Measurements from ENCODE around the gene HOXB7. TPM values are rescaled to one million over a fixed set of nuclear protein-coding genes. Genes with fewer than 3 reads are reported as not detected.
A peak's percentile ranks its signal among the peaks of the same experiment; 100 is the strongest.

Gene HOXB7
- total RNA-seq, 1 donor from 2014 or later = 1.0 TPM

- no peaks in the 10 kb centered on the region for H3K36me3 ChIP-seq (ENCODE audit: control insufficient read depth in 3 of 3, insufficient read depth in 3 of 3, low read length in 3 of 3)
- H3K4me1 ChIP-seq (ENCODE audit: control insufficient read depth in 3 of 3, insufficient read depth in 3 of 3, low read length in 3 of 3) = peaks cover 8 to 33% (median 12%) of the 10 kb centered on the region in 3 donors
- H3K9ac ChIP-seq (ENCODE audit: low read depth in 1 of 3, low read length in 3 of 3) = no peak overlapping the region
- H3K27me3 ChIP-seq (ENCODE audit: control insufficient read depth in 3 of 3, insufficient read depth in 3 of 3, low read length in 3 of 3) = peaks cover 26 to 96% (median 91%) of the 10 kb centered on the region in 3 donors
- H3K9me3 ChIP-seq (ENCODE audit: control insufficient read depth in 3 of 3, low read length in 3 of 3) = no peaks in the 10 kb centered on the region
- H3K27ac ChIP-seq (ENCODE audit: low read depth, low read length) = no peak overlapping the region
- no peak overlapping the region for H3K4me3 ChIP-seq (ENCODE audit: low read length in 3 of 3)
These were observed 41.6 kb downstream of the HOXB7 start for GRCh38 chr17:48569240-48569582.

DNA sequence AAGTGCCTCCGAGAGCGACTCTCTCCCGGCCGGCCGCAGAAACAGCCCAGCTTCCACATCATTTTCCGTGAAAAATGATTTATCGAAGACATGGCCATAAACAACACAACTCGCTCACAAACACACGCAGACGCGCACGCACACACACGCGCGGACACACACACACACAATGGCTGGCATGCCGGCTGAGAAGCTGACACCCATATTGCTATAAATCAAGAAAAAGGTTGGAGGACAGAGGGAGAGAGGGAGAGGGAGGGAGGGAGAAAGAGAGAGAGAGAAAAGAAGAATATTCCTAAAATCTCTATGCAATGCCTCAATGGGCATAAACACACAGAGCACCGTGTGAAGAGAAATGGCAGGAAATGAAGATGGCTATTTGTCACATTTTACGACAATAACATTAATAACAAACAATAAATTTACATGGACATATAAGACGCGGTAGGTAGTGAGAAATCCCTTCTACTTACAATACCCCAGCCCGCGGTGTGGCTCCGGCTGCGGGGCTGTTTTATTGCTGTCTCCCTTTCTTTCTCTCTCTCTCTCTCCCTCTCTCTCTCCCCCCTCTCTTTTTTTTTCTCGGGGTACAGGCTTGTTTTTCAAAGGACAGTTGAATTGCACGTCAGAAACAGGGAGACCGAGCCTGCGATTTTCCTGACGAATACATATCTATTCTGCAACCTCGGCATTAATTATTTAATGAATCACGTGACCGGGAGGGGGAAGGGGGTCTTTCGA lies 42.1 kb downstream of the HOXB7 start:
- H3K9me3 ChIP-seq (ENCODE audit: control insufficient read depth in 3 of 3, low read length in 3 of 3) = no peaks in the 10 kb centered on the region
- H3K27me3 ChIP-seq (ENCODE audit: control insufficient read depth in 3 of 3, insufficient read depth in 3 of 3, low read length in 3 of 3) = peaks cover 26 to 92% (median 87%) of the 10 kb centered on the region in 3 donors
- no peaks in the 10 kb centered on the region for H3K36me3 ChIP-seq (ENCODE audit: control insufficient read depth in 3 of 3, insufficient read depth in 3 of 3, low read length in 3 of 3)
- H3K4me3 ChIP-seq (ENCODE audit: low read length in 3 of 3) = no peak overlapping the region
- H3K4me1 ChIP-seq (ENCODE audit: control insufficient read depth in 3 of 3, insufficient read depth in 3 of 3, low read length in 3 of 3) = peaks cover 8 to 33% (median 12%) of the 10 kb centered on the region in 3 donors
- no peak overlapping the region for H3K9ac ChIP-seq (ENCODE audit: low read depth in 1 of 3, low read length in 3 of 3)
- no peak overlapping the region for H3K27ac ChIP-seq (ENCODE audit: low read depth, low read length)

GRCh38 chr17:48567646-48568354 lies 43.0 kb downstream of the HOXB7 start:
- Histone ChIP-seq H3K36me3 (ENCODE audit: control insufficient read depth in 3 of 3, insufficient read depth in 3 of 3, low read length in 3 of 3) (peaks cover 0 to 1% (median 0%) of the 10 kb centered on the region in 3 donors), H3K9ac (ENCODE audit: low read depth in 1 of 3, low read length in 3 of 3) (no peak overlapping the region), H3K9me3 (ENCODE audit: control insufficient read depth in 3 of 3, low read length in 3 of 3) (no peaks in the 10 kb centered on the region), H3K4me1 (ENCODE audit: control insufficient read depth in 3 of 3, insufficient read depth in 3 of 3, low read length in 3 of 3) (peaks cover 8 to 31% (median 12%) of the 10 kb centered on the region in 3 donors), H3K27me3 (ENCODE audit: control insufficient read depth in 3 of 3, insufficient read depth in 3 of 3, low read length in 3 of 3) (peaks cover 22 to 92% (median 87%) of the 10 kb centered on the region in 3 donors), H3K27ac (ENCODE audit: low read depth, low read length) (no peak overlapping the region), H3K4me3 (ENCODE audit: low read length in 3 of 3) (no peak overlapping the region)

DNA sequence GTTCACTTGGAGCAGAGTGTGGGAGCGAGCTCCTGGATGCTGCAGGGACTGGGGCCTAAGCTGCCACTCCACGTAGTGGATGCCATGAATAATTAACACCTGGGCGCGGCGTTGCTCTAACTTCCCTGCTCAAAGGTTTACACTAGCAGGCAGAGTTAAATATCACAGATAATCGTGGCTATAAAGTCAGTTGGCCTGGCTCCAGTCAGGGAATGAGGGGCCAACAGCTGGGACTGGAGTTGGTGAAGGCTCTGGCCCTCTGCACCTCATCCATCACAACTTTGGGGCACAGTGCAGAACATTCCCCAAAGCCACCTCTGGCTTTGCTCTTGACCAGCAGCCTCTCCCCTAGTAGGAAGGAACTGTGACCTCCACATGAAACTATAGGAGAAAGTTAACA lies 43.6 kb downstream of the HOXB7 start:
- Histone ChIP-seq H3K36me3 (ENCODE audit: control insufficient read depth in 3 of 3, insufficient read depth in 3 of 3, low read length in 3 of 3) (peaks cover 0 to 2% (median 0%) of the 10 kb centered on the region in 3 donors), H3K27ac (ENCODE audit: low read depth, low read length) (no peak overlapping the region), H3K27me3 (ENCODE audit: control insufficient read depth in 3 of 3, insufficient read depth in 3 of 3, low read length in 3 of 3) (peaks cover 20 to 92% (median 83%) of the 10 kb centered on the region in 3 donors), H3K9ac (ENCODE audit: low read depth in 1 of 3, low read length in 3 of 3) (no peak overlapping the region), H3K4me3 (ENCODE audit: low read length in 3 of 3) (no peak overlapping the region), H3K9me3 (ENCODE audit: control insufficient read depth in 3 of 3, low read length in 3 of 3) (no peaks in the 10 kb centered on the region), H3K4me1 (ENCODE audit: control insufficient read depth in 3 of 3, insufficient read depth in 3 of 3, low read length in 3 of 3) (peaks cover 8 to 25% (median 12%) of the 10 kb centered on the region in 3 donors)

DNA sequence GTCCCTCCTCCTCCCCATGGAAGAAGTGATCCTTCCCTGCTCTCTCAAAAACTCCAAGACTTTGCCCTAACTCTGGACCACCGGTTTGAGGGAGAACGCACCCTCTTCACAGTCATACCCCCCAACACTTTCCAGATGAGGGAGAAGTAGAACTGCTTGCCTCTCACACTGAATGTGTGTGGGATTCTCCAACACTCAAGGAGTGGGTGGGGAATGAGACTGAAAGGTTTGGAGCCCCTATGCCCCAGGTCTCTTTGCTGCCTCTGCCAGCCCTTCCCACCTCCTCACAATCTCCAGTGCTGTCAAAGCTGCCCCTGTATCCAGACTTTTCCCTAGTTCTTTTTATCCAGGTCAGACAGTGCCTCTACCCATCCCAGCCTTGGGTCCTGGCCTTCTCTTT lies 44.1 kb downstream of the HOXB7 start:
- H3K36me3 ChIP-seq (ENCODE audit: control insufficient read depth in 3 of 3, insufficient read depth in 3 of 3, low read length in 3 of 3) = peaks cover 0 to 2% (median 0%) of the 10 kb centered on the region in 3 donors
- no peak overlapping the region for H3K9ac ChIP-seq (ENCODE audit: low read depth in 1 of 3, low read length in 3 of 3)
- H3K4me1 ChIP-seq (ENCODE audit: control insufficient read depth in 3 of 3, insufficient read depth in 3 of 3, low read length in 3 of 3) = peaks cover 8 to 21% (median 12%) of the 10 kb centered on the region in 3 donors
- no peaks in the 10 kb centered on the region for H3K9me3 ChIP-seq (ENCODE audit: control insufficient read depth in 3 of 3, low read length in 3 of 3)
- H3K4me3 ChIP-seq (ENCODE audit: low read length in 3 of 3) = no peak overlapping the region
- H3K27me3 ChIP-seq (ENCODE audit: control insufficient read depth in 3 of 3, insufficient read depth in 3 of 3, low read length in 3 of 3) = peaks cover 20 to 91% (median 81%) of the 10 kb centered on the region in 3 donors
- H3K27ac ChIP-seq (ENCODE audit: low read depth, low read length) = no peak overlapping the region

DNA sequence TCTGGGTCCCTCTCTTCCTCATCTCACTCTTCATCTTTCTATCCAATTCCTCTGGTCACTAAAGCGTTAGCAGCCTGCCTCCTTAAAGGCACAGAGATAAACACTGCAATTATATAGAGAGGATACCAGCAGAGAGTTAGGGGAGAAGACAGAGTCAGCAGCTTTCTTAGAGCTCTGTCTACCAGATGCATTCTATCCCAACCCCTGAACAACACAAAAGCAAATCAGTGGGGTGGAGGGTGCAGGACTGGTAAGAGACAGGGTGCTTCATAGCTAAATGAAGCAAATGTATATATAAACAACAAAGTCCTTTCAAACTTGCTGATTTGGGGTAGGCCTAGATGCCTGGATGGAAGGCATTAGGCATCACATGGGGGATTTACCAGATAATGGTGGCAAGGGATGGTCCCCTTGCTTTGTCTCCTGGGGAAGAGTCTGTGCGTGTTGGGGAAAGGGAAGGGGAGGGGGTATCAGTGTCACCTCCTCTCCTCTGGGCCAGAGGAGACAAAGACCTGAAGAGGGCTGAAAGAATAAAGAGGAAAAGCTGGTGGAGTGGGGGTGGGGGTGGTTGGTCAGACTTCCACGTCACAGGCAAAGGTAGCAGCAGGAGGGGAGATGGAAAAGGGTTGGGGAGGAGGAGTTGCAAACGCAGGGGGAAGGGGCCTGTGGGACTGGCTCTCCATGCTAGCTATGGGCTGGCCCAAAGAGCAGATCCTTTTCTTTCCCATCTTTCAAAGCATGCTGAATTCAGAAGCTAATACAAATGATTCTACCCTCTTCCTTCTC lies 44.7 kb downstream of the HOXB7 start:
- no peak overlapping the region for H3K4me3 ChIP-seq (ENCODE audit: low read length in 3 of 3)
- H3K27ac ChIP-seq (ENCODE audit: low read depth, low read length) = no peak overlapping the region
- peaks cover 8 to 21% (median 12%) of the 10 kb centered on the region in 3 donors for H3K4me1 ChIP-seq (ENCODE audit: control insufficient read depth in 3 of 3, insufficient read depth in 3 of 3, low read length in 3 of 3)
- H3K9ac ChIP-seq (ENCODE audit: low read depth in 1 of 3, low read length in 3 of 3) = no peak overlapping the region
- peaks cover 0 to 2% (median 0%) of the 10 kb centered on the region in 3 donors for H3K36me3 ChIP-seq (ENCODE audit: control insufficient read depth in 3 of 3, insufficient read depth in 3 of 3, low read length in 3 of 3)
- no peaks in the 10 kb centered on the region for H3K9me3 ChIP-seq (ENCODE audit: control insufficient read depth in 3 of 3, low read length in 3 of 3)
- H3K27me3 ChIP-seq (ENCODE audit: control insufficient read depth in 3 of 3, insufficient read depth in 3 of 3, low read length in 3 of 3) = peaks cover 20 to 91% (median 75%) of the 10 kb centered on the region in 3 donors

DNA sequence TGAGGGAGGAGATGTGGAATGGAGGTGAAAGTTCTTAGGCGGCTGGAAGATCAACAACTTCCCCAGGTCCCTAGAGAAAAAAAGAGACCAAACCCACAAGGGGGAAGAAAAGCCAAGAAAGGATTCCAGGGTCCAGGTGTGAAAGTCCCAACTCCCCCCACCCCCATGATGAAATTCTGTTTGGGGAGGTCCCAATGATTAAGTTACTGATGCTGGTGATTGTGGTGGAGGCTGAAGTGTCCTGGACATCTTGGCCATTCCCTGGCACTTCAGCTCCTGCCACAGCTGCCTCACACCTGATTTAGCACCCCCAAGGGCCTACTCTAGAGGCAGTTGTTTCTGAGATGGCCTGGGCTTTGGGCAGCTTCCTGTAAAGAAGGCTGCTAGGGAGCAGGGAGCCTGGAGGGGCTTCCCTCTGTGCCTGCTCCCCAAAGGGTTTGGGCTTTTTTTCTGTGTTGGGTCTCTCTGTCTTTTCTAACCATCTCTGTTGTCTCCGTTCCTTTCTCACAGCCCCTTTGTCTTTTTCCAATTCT lies 45.7 kb downstream of the HOXB7 start:
- H3K4me1 ChIP-seq (ENCODE audit: control insufficient read depth in 3 of 3, insufficient read depth in 3 of 3, low read length in 3 of 3) = peaks cover 6 to 24% (median 12%) of the 10 kb centered on the region in 3 donors
- H3K9ac ChIP-seq (ENCODE audit: low read depth in 1 of 3, low read length in 3 of 3) = no peak overlapping the region
- no peak overlapping the region for H3K27ac ChIP-seq (ENCODE audit: low read depth, low read length)
- H3K9me3 ChIP-seq (ENCODE audit: control insufficient read depth in 3 of 3, low read length in 3 of 3) = no peaks in the 10 kb centered on the region
- peak overlapping the region in 1 of 3 donors; percentile 78 for H3K4me3 ChIP-seq (ENCODE audit: low read length in 3 of 3)
- peaks cover 0 to 2% (median 0%) of the 10 kb centered on the region in 3 donors for H3K36me3 ChIP-seq (ENCODE audit: control insufficient read depth in 3 of 3, insufficient read depth in 3 of 3, low read length in 3 of 3)
- H3K27me3 ChIP-seq (ENCODE audit: control insufficient read depth in 3 of 3, insufficient read depth in 3 of 3, low read length in 3 of 3) = peaks cover 18 to 88% (median 73%) of the 10 kb centered on the region in 3 donors

DNA sequence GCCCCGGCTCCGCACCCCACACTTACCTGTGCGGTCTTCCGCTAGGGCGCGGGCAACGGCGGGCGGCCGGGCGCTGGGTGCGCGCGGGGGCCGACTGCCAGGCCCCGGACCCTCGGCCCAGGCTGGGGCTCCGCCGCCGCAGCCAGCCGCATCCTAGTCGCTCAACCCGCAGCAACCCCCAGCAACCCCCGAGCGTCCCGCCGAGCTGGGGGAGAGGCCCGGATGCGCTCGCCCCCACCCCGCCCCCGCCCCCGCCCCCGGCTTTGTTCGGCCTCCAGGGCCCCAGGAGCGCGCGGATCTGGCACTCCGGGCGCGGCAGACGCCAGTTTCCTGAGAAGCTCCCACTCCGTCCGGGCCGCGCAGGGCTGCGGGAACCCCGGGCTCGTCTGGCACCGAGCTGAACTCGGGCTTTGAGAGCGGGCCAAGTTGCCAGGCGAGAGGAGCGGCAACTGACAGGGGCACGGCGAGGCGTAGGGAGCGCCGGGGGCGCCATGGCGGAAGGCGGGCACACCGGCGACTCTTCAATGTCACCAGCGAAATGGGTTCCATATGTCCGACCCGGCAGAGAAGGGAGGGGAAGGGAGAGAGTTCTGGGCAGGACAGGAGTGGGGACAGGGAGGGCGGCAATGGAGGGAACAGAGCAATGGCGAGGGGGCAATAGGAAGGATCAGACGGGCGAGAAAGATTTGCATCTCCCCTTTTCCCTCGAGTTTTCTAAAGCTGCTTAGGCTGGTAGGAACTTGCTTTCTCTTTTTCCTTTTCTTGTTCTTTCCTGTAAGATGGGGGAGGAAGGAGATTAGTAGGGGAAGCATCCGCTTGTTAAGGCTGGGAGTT lies 46.4 kb downstream of the HOXB7 start:
- H3K36me3 ChIP-seq (ENCODE audit: control insufficient read depth in 3 of 3, insufficient read depth in 3 of 3, low read length in 3 of 3) = peaks cover 0 to 2% (median 0%) of the 10 kb centered on the region in 3 donors
- peaks cover 19 to 88% (median 70%) of the 10 kb centered on the region in 3 donors for H3K27me3 ChIP-seq (ENCODE audit: control insufficient read depth in 3 of 3, insufficient read depth in 3 of 3, low read length in 3 of 3)
- H3K9me3 ChIP-seq (ENCODE audit: control insufficient read depth in 3 of 3, low read length in 3 of 3) = no peaks in the 10 kb centered on the region
- H3K27ac ChIP-seq (ENCODE audit: low read depth, low read length) = no peak overlapping the region
- H3K4me1 ChIP-seq (ENCODE audit: control insufficient read depth in 3 of 3, insufficient read depth in 3 of 3, low read length in 3 of 3) = peaks cover 6 to 24% (median 12%) of the 10 kb centered on the region in 3 donors
- peak overlapping the region; percentile 35 to 78 (median 42) for H3K4me3 ChIP-seq (ENCODE audit: low read length in 3 of 3)
- H3K9ac ChIP-seq (ENCODE audit: low read depth in 1 of 3, low read length in 3 of 3) = peak overlapping the region in 2 of 3 donors; percentile 64 to 68

DNA sequence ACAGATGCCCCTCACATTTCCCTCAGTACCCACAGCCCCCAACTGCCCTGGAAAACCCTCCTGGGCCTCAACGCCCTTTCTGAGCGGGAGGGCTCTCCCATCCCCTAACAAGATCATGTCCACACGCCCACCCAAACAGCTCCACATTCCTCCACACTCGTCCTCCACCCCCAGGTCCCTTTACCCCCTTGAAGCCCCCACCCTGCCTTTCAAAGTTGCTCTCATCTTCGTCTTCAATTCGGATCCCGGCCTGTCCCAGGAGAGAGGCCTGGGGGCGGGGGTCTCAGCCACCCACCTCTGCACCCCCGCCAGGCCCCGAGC lies 47.0 kb downstream of the HOXB7 start:
- Histone ChIP-seq H3K4me3 (ENCODE audit: low read length in 3 of 3) (no peak overlapping the region), H3K9ac (ENCODE audit: low read depth in 1 of 3, low read length in 3 of 3) (no peak overlapping the region), H3K9me3 (ENCODE audit: control insufficient read depth in 3 of 3, low read length in 3 of 3) (no peaks in the 10 kb centered on the region), H3K4me1 (ENCODE audit: control insufficient read depth in 3 of 3, insufficient read depth in 3 of 3, low read length in 3 of 3) (peaks cover 4 to 24% (median 12%) of the 10 kb centered on the region in 3 donors), H3K27me3 (ENCODE audit: control insufficient read depth in 3 of 3, insufficient read depth in 3 of 3, low read length in 3 of 3) (peaks cover 19 to 88% (median 70%) of the 10 kb centered on the region in 3 donors), H3K36me3 (ENCODE audit: control insufficient read depth in 3 of 3, insufficient read depth in 3 of 3, low read length in 3 of 3) (peaks cover 0 to 5% (median 0%) of the 10 kb centered on the region in 3 donors), H3K27ac (ENCODE audit: low read depth, low read length) (no peak overlapping the region)
